Measurements from ENCODE around the gene PLEKHM3.

DNA sequence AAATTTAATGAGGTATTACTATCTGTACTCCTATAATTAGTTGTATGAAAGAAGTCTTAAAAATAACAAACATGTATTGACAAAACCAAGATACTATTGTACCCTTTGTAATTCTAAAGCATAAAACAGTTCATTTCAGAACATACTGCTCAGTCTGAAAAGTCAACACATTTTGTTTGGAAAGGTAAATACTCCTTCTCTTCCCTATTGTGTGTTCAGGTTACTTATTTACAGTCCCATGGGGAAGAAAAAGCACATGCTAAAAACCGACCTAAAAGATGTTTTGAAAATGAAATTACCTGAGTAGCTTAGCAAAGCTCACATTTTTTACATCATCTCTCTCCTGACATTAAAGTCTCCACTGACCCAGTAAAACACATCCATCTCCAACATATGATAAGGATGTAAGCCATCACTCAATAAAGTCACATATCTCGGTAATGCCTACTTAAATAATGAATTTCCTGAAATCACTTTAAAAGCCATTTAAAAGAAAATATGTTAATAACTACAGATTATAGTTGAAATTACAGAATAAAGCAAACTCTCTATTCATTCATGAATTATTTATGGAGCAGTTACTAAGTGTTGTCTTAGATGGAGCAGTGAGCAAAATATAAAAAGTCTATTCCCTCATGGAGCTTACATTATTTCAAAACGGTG, 180.0 kb downstream of the PLEKHM3 start:
- TF ChIP-seq, protein P1, sequence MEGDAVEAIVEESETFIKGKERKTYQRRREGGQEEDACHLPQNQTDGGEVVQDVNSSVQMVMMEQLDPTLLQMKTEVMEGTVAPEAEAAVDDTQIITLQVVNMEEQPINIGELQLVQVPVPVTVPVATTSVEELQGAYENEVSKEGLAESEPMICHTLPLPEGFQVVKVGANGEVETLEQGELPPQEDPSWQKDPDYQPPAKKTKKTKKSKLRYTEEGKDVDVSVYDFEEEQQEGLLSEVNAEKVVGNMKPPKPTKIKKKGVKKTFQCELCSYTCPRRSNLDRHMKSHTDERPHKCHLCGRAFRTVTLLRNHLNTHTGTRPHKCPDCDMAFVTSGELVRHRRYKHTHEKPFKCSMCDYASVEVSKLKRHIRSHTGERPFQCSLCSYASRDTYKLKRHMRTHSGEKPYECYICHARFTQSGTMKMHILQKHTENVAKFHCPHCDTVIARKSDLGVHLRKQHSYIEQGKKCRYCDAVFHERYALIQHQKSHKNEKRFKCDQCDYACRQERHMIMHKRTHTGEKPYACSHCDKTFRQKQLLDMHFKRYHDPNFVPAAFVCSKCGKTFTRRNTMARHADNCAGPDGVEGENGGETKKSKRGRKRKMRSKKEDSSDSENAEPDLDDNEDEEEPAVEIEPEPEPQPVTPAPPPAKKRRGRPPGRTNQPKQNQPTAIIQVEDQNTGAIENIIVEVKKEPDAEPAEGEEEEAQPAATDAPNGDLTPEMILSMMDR (IDR thresholded peaks at IDR 0.05): no peak
- no peak for TF ChIP-seq POLR2A (IDR thresholded peaks at IDR 0.05)
